Ovary (tissue), 9 donors: ENCODE results near the gene FCAR. TPM values are rescaled to one million over a fixed set of nuclear protein-coding genes. Genes with fewer than 3 reads are reported as not detected.
"Not testable (repeated sequence)": the region's sequence is repeated elsewhere in the genome, so short reads cannot be mapped to it uniquely, and the experiment has no call there.

Source experiments
- DNase-seq, 5 donors: peaks; one replicate each; pipeline ENCODE4 v3.0.0-alpha.2; 2019 to 2020
- H3K27ac ChIP-seq, 2 donors: fragments of 200-600 bp; one replicate each; pipeline versions ENCODE4 v1.5.1 to v1.8.0; 2019 to 2022
- H3K27me3 ChIP-seq: fragments of 200-600 bp; one replicate; pipeline ENCODE4 v1.8.0; 2022
- H3K36me3 ChIP-seq: fragments of 200-600 bp; sonication (generic); one replicate; pipeline ENCODE4 v1.5.1; 2019
- H3K4me1 ChIP-seq: one replicate; pipeline ENCODE4 v1.8.1; 2013; ENCODE audit warnings: mild to moderate bottlenecking, moderate library complexity; ENCODE audit not compliant: insufficient read depth
- H3K4me3 ChIP-seq: fragments of 200-600 bp; sonication (generic); one replicate; pipeline ENCODE4 v1.5.1; 2017
- H3K9me3 ChIP-seq, 2 donors: fragments of 200-600 bp in 1 of 2; sonication (generic) in 1 of 2; one replicate each; pipeline versions ENCODE4 v1.5.1 to v1.8.1; 2013 to 2019; ENCODE audit warnings: mild to moderate bottlenecking in 1 of 2, moderate library complexity in 1 of 2
- EP300 ChIP-seq: sonication (generic); formaldehyde crosslinking; IDR thresholded peaks from one replicate; pipeline ENCODE4 v1.6.1; 2017; ENCODE audit warnings: antibody characterized with exemption
- POLR2A ChIP-seq: fragments of 450-650 bp; IDR thresholded peaks from one replicate; pipeline ENCODE4 v1.6.1; 2017; ENCODE audit warnings: antibody characterized with exemption, mild to moderate bottlenecking, moderate library complexity
- WGBS, 3 donors: extraction: QIAGEN DNeasy Blood & Tissue Kit in 1 of 3; methylation state at CpG; one replicate each; pipeline versions ENCODE4 v1.1.5 to v1.1.7; 2013 to 2017; 5-methylcytosine and 5-hydroxymethylcytosine counted together
- intact Hi-C, 4 donors: fragments of 100-400 bp; cut with DNase I; formaldehyde crosslinking; loops; one replicate each; pipeline versions ENCODE4 v1.11.0 to v1.15.1; 2022 to 2023
- polyA plus RNA-seq, 2 donors: library from polyadenylated mRNA; stranded (reverse); fragments of 200-250 nt in 1 of 2; fragments of 350-450 nt in 1 of 2; fragmentation: Illumina TruSeq in 1 of 2; extraction: RNeasy Lipid Tissue Mini Kit (QIAGEN cat#74804) in 1 of 2; gene quantifications; one replicate each; pipeline ENCODE4 v1.2.3, GENCODE V29; 2013 to 2014
- total RNA-seq, 7 donors: library from RNA; depleted of rRNA in 2 of 7; stranded (reverse); fragments of >200 nt in 2 of 7; fragmentation: NEBNext Ultra II Directional in 3 of 7; extraction: Animal tissue kit (Norgen Biotek cat#: 25700) in 3 of 7; gene quantifications; one replicate each; pipeline versions ENCODE4 v1.1.0 to v1.2.4, GENCODE V29; 2016 to 2023
- TF ChIP-seq, protein P1 (sequence below), 3 donors: fragments of 450-650 bp in 2 of 3; fragments of 200-600 bp in 1 of 3; IDR thresholded peaks; one replicate each; pipeline versions ENCODE4 v1.5.1 to v1.8.0; 2016 to 2022; ENCODE audit warnings: antibody characterized with exemption in 3 of 3, mild to moderate bottlenecking in 1 of 3
- donor health status: DM: no; HTN: no; CAD: no; lungs with moderate emphysema.
- donor health status: DM: no; HTN: no; CAD: no.
- donor health status: Bipolar disorder and iron deficiency.
- donor health status: DM: yes; HTN: yes; CAD: no.
- donor health status: DM: no; HTN: no; CAD: no.
- donor health status: DM: yes; HTN: yes; CAD: no.

The FCAR gene
- total and polyA plus RNA-seq, 9 donors: 0.13 to 2.8 (median 1.3) TPM; not detected in 4

GRCh38 chr19:54883228-54883627 is 9.2 kb downstream of the FCAR start:
- no peaks in the 10 kb centered on the region for H3K27me3 ChIP-seq
- intact Hi-C loops: loop anchor here in 1 of 4 donors (10.0 kb wide), 1 partner anchor 1188 kb away; no protein-coding TSS in a partner anchor
- no peak overlapping the region for H3K27ac ChIP-seq
- WGBS, 3 donors: 71 to 83% (median 78%) methylated on average over 9 of the region's 9 CpGs
- no peaks in the 10 kb centered on the region for H3K4me1 ChIP-seq
- no peak overlapping the region for H3K4me3 ChIP-seq
- TF ChIP-seq, protein P1, sequence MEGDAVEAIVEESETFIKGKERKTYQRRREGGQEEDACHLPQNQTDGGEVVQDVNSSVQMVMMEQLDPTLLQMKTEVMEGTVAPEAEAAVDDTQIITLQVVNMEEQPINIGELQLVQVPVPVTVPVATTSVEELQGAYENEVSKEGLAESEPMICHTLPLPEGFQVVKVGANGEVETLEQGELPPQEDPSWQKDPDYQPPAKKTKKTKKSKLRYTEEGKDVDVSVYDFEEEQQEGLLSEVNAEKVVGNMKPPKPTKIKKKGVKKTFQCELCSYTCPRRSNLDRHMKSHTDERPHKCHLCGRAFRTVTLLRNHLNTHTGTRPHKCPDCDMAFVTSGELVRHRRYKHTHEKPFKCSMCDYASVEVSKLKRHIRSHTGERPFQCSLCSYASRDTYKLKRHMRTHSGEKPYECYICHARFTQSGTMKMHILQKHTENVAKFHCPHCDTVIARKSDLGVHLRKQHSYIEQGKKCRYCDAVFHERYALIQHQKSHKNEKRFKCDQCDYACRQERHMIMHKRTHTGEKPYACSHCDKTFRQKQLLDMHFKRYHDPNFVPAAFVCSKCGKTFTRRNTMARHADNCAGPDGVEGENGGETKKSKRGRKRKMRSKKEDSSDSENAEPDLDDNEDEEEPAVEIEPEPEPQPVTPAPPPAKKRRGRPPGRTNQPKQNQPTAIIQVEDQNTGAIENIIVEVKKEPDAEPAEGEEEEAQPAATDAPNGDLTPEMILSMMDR (IDR thresholded peaks at IDR 0.05): no peak
- TF ChIP-seq POLR2A (no peak), EP300 (no peak)
- no peaks in the 10 kb centered on the region for H3K36me3 ChIP-seq
- peaks cover 0 to 3% of the 10 kb centered on the region in 2 donors for H3K9me3 ChIP-seq
- no peak for DNase-seq

GRCh38 chr19:54888239-54888638 is 14.2 kb downstream of the FCAR start:
- intact Hi-C loops: loop anchor here in 1 of 4 donors (10.0 kb wide), 1 partner anchor 1193 kb away; no protein-coding TSS in a partner anchor
- Histone ChIP-seq H3K27ac (no peak overlapping the region), H3K4me1 (no peaks in the 10 kb centered on the region), H3K4me3 (no peak overlapping the region), H3K9me3 (no peaks in the 10 kb centered on the region), H3K36me3 (no peaks in the 10 kb centered on the region), H3K27me3 (no peaks in the 10 kb centered on the region)
- DNase-seq: no peak
- TF ChIP-seq, protein P1 (IDR thresholded peaks at IDR 0.05): no peak
- TF ChIP-seq POLR2A (no peak), EP300 (no peak)
- WGBS, 3 donors: 89 to 92% (median 91%) methylated on average over 10 of the region's 10 CpGs

- TF ChIP-seq, protein P1 (IDR thresholded peaks at IDR 0.05): no peak
- TF ChIP-seq POLR2A (no peak), EP300 (no peak)
- Histone ChIP-seq H3K27ac (no peak overlapping the region), H3K4me1 (no peaks in the 10 kb centered on the region), H3K27me3 (no peaks in the 10 kb centered on the region), H3K9me3 (no peaks in the 10 kb centered on the region), H3K36me3 (no peaks in the 10 kb centered on the region), H3K4me3 (no peak overlapping the region)
- intact Hi-C loops: loop anchor here in 1 of 4 donors (10.0 kb wide), 1 partner anchor 1195 kb away; no protein-coding TSS in a partner anchor
- WGBS, 3 donors: 77 to 83% (median 80%) methylated on average over 11 of the region's 11 CpGs
- no peak for DNase-seq
These were observed 15.5 kb downstream of the FCAR start for GRCh38 chr19:54889566-54889965.

DNA sequence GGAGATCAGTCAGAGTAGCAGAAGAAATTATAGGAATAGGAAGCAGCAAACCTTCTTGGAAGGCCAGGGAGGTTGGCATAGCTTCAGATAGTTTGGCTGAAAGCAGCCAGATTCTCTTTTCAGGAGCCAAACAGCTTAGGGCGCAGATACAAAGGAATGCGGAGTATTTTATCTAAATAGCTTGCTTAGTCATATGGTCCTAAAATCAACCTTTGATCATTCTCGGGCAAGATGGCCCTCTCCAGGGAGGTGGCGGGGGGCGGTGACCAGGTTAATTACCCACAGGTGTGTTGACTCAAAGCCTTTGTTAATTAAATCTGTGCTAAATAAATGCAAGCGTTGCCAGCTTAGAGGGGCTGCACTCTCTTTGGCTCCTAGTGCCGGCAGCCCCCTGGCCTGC is 19.4 kb downstream of the FCAR start:
- WGBS, 3 donors: 4 to 14% (median 12%) methylated on average over 7 of the region's 7 CpGs
- H3K36me3 ChIP-seq: no peaks in the 10 kb centered on the region

GRCh38 chr19:54894106-54894505 is 20.1 kb downstream of the FCAR start:
- H3K4me3 ChIP-seq, H3K9me3 ChIP-seq, H3K27me3 ChIP-seq, H3K4me1 ChIP-seq, intact Hi-C loops, H3K27ac ChIP-seq, DNase-seq, H3K36me3 ChIP-seq: not testable (repeated sequence)
- 86 to 91% (median 88%) methylated on average over 16 of the region's 16 CpGs for WGBS, 3 donors

More for the DNA sequence above, 19.4 kb downstream of the FCAR start:
- Histone ChIP-seq H3K4me1 (no peaks in the 10 kb centered on the region), H3K27me3 (no peaks in the 10 kb centered on the region), H3K4me3 (no peak overlapping the region), H3K9me3 (no peaks in the 10 kb centered on the region), H3K27ac (no peak overlapping the region)
- intact Hi-C loops: no loop called here
- no peak for TF ChIP-seq EP300
- TF ChIP-seq POLR2A: no peak
- TF ChIP-seq, protein P1 (IDR thresholded peaks at IDR 0.05): no peak
- DNase-seq: no peak
